Stimulated activated CD4-positive, alpha-beta T cell treated with anti-CD3 and anti-CD28 coated beads, TNF-alpha, amount 100 ng/mL, for 4 hours (primary cell): ENCODE data around the gene ATAD2B.
"Not testable (repeated sequence)": the region's sequence is repeated elsewhere in the genome, so short reads cannot be mapped to it uniquely, and the experiment has no call there.

Source experiments
- DNase-seq, 3 experiments: peaks; one replicate each; pipeline ENCODE4 v3.0.0-alpha.2; 2020; ENCODE audit warnings: low read depth in 3 of 3

The ATAD2B gene

GRCh38 chr2:23926750-23927571 is at the start of gene ATAD2B:
TSS of gene ATAD2B (minus strand) at chr2:23927123. CDS start at chr2:23926770, 353 bp downstream.
- DNase-seq, result peak; percentile 84 to 93 (median 92)

- no peak for DNase-seq
Observed at GRCh38 chr2:23967846-23968245, 40.9 kb upstream of the ATAD2B start.

GRCh38 chr2:23954325-23955014 is 27.5 kb upstream of the ATAD2B start:
- DNase-seq, result no peak

- DNase-seq, result no peak
Observed at GRCh38 chr2:23953625-23954024, 26.7 kb upstream of the ATAD2B start.

- DNase-seq, result not testable (repeated sequence)
Observed at GRCh38 chr2:23952558-23952957, 25.6 kb upstream of the ATAD2B start.

- DNase-seq, result no peak
Observed at GRCh38 chr2:23947350-23947749, 20.4 kb upstream of the ATAD2B start.

- DNase-seq, result no peak
Observed at GRCh38 chr2:23944976-23945375, 18.1 kb upstream of the ATAD2B start.

- DNase-seq, result no peak
Observed at GRCh38 chr2:23944527-23944926, 17.6 kb upstream of the ATAD2B start.

- DNase-seq, result no peak
Observed at GRCh38 chr2:23943666-23944065, 16.7 kb upstream of the ATAD2B start.

- DNase-seq, result no peak
Observed at GRCh38 chr2:23941644-23942043, 14.7 kb upstream of the ATAD2B start.

GRCh38 chr2:23940718-23941620 is 14.0 kb upstream of the ATAD2B start:
- DNase-seq, result peak in 2 of 3 experiments; percentile 8 to 36

- peak; percentile 38 to 62 (median 62) for DNase-seq
Observed at GRCh38 chr2:23939987-23940717, 13.2 kb upstream of the ATAD2B start, which contains the start of gene UBXN2A. TSS of gene UBXN2A (plus strand) at chr2:23940463. CDS start at chr2:23958315, 17,852 bp downstream.

GRCh38 chr2:23934259-23934658 is 7.3 kb upstream of the ATAD2B start:
- DNase-seq, result no peak

- DNase-seq, result peak in 1 of 3 experiments; percentile 16
Observed at GRCh38 chr2:23926290-23926749, 603 bp downstream of the ATAD2B start.

- DNase-seq, result peak; percentile 10 to 29 (median 26)
Observed at GRCh38 chr2:23925702-23926289, 1.1 kb downstream of the ATAD2B start.

GRCh38 chr2:23924589-23925359 is 2.1 kb downstream of the ATAD2B start:
- DNase-seq, result no peak

- DNase-seq, result no peak
Observed at GRCh38 chr2:23918837-23919489, 8.0 kb downstream of the ATAD2B start.

- DNase-seq, result no peak
Observed at GRCh38 chr2:23916727-23917405, 10.1 kb downstream of the ATAD2B start.

- DNase-seq, result no peak
Observed at GRCh38 chr2:23915327-23915726, 11.6 kb downstream of the ATAD2B start.
